Muscle of back (tissue), 11 donors: ENCODE measurements around the gene CERS5. TPM values are rescaled to one million over a fixed set of nuclear protein-coding genes. Genes with fewer than 3 reads are reported as not detected.
"Not testable (repeated sequence)": the region's sequence is repeated elsewhere in the genome, so short reads cannot be mapped to it uniquely, and the experiment has no call there.

Experiments
- DNase-seq, 3 donors: peaks; one replicate each; pipeline versions ENCODE4 v3.0.0 to v3.0.0-alpha.2; 2013
- polyA plus RNA-seq, 10 donors: library from polyadenylated mRNA; unstranded; fragments of 120-200 nt; gene quantifications; one replicate each; pipeline ENCODE4 v1.2.1, GENCODE V29; 2013; ENCODE audit not compliant: insufficient read length in 10 of 10

CERS5 gene
- polyA plus RNA-seq, 10 donors = 31.7 to 62.3 (median 43.8) TPM

- DNase-seq = peak; percentile 28 to 66 (median 38)
Measured at GRCh38 chr12:50104417-50105366, 62.5 kb downstream of the CERS5 start.

GRCh38 chr12:50103767-50104321 lies 63.3 kb downstream of the CERS5 start, which contains the start of gene GPD1:
Gene GPD1, plus strand, starts transcription at chr12:50104008. Its CDS starts 43 bp downstream, at chr12:50104051.
- peak; percentile 41 to 54 (median 43) for DNase-seq

DNA sequence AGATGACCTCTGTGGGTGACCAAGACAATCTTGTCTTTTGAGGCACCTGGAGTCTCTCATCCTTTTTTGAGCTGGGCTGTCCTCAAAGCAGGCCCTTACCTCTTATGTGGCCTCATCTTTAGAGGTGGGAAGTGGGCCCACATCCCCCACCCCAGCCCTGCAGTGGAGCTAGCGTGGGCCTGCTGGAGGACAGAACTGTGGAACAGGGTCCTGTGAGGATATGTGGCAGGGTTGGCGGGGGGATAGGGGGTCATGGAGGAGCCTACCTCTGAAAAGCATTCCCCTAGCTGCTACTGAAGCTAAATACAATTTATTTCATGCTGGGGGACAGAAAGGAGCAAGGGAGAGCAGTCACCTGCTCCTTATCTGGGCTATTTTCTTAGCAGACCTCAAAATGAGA lies 63.8 kb downstream of the CERS5 start:
- DNase-seq = no peak

DNA sequence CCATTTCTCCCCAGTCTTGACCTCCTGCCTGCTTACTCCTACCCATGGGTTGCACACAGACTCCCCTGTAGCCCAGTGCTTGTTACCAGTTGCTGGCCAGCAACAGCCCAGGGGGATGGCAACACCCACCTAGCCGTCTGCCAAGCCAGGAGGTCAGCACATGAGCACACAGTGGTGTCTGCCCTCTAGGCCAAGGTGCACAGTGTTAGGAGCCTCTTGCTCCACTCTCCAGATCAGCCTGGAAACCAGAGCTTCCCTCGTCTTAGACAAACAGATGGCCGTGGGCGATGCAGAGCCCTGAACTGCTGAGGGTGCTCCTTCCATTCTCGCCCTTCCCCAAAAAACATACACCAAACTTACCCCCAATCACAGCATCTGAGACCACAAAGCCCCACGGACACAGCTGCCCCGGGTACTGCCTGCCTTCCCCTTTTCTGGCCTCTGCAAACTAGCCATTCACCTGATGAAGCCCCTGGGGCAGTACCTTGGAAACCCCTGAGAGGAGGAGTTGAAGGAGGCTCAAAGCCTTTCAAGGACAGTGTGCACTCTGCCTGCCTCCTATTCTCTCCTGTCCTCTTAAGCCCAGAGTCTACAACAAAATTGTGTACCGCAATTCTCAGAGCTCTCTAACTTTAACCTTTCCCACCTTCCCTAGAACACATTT lies 64.4 kb downstream of the CERS5 start:
- DNase-seq = no peak

DNA sequence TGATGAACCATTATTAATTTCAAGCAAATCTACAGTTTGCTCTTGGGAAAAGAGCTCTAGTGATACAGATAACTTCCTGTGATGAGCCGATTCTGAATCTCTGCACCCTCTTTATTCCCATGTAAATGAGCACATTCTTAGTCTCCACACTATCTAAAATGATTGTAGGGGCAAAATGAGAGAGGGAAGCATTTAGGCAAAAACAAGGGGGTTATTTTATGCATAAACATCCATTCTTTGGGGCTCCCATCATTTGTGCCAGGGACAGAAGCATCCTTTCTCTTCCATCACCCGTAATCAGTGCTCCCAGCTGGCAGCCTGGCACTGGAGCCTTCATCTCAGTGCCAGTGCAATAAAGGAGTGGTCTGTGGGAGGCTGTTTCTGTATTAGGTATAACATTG lies 65.0 kb downstream of the CERS5 start:
- DNase-seq = no peak

DNA sequence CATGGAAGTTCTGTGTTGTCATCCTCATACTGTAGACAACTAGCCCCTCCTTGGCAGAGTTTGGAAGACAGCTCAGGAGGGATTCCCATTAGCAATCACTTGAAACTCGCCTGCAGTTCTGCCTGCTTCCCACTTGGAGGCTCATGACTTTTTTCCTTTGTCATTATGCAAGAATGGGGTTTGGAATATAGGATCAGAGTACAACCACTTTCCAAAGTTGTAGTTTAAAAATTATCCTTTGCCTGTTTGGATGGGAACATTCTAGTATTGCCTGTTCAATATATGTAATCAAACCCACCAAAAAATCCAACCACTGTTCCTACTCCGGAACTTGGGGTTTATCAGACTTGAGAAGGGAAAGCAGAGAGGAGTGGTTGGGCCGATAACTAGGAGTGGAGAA lies 65.5 kb downstream of the CERS5 start:
- peak in 2 of 3 donors; percentile 26 to 57 for DNase-seq

DNA sequence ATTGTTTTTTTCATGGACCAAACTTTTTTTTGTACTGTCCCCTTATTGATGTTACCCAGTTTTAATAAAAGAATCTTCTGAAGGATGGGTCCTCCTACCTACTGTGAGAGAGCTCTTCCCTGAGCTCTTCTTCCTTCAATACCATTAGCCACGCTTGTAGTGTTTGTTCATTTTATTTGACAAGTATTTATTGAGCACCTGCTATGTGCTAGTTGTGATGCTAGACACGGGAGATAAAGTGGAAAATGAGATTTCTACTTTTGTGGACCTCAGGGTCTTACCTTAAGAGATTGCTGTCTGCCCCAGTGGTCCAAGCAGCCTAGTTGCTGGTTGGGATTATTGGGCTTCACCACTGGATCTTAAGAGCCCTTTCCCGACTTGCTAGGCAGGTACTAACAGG lies 66.6 kb downstream of the CERS5 start:
- no peak for DNase-seq

DNA sequence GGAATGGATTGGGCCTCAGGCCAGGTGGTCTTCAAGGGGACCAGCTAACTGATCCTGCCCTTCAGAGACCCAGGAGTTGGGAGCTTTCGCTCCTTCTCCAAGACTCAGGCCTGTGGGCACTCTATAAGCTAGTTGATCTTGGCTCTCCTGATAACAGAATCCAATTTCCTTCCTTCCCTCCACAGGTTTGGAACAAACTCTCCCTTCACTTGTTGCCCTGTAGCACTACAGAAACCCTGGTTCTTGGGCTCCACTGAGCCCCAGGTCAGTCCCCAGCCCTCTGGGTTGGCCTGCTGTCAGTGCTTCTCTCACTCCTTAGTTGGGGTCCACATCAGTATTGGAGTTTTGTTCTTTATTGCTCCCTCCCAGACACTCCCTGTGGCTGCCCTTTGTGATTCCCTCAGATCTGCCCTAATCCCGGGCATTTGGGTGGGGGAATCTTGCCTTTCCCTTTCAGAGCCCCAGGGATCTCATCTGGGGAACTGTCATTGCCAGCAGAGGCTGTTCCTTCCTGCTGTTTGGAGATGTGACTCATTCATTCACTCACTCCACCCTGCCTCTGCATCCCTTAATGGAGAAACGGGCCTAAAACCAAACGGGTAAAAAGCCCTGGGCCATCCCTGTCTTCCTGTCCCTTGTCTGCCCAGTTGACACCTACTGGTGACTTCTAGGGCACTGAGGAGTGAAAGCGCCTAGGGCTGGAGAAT lies 67.7 kb downstream of the CERS5 start:
- DNase-seq = no peak

DNA sequence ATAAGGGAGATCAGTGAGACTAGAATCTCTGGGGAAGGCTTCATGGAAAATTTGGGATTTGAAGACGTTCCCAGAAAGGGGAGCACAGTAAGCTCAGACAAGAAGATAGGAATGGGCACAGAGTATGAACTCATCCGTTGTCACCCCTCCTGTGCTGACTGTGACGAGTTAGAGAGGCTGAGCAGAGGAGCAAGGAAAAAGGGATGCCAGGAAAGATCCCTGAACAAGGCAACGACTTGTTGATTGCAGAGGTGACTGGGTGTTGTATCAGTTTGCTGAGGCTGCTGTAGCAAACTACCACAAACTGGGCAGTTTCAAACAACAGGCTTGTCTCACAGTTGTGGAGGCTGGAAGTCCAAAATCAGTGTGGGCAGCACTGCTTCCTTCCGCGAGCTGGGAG lies 69.2 kb downstream of the CERS5 start:
- DNase-seq = no peak

DNA sequence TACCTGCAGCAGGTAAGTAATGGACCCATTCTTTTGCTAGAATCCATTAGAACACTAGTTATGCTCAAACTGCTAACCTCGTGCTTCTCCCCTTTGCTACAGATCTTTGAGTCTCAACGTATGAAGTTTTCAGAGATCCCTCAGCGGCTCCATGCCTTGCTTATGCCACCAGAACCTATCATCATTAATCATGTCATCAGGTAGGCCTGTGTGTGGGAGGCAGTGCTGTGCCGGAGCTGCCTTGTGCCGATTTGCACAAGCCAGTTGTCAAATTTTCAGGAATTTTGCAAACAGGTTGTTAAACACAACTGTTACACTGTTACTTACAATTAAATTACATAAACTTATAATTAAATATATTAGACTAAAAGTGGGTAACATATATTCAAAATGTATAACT lies 76.8 kb downstream of the CERS5 start:
- no peak for DNase-seq

DNA sequence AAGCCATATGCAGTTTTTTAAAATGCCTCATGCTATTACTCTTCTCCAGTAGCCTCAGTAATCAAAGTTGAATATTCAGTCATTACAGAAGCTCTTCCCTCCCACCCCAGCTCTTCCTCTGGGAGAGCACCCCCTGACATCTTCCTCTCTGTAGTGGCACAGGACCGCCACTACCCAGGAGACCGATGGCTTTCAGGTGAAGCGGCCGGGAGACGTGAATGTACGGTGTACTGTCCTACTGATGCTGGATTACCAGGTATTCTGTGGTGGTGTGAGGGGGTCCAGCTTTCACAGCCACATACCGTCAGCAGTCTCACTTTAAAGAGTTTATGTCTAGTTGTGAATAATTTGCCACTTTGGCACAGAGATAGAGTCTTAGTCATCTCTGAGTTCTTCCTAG lies 77.4 kb downstream of the CERS5 start:
- DNase-seq = no peak

- DNase-seq = peak in 2 of 3 donors; percentile 33 to 57
Measured at GRCh38 chr12:50088577-50089335, 78.4 kb downstream of the CERS5 start.

GRCh38 chr12:50087995-50088394 lies 79.2 kb downstream of the CERS5 start:
- no peak for DNase-seq

DNA sequence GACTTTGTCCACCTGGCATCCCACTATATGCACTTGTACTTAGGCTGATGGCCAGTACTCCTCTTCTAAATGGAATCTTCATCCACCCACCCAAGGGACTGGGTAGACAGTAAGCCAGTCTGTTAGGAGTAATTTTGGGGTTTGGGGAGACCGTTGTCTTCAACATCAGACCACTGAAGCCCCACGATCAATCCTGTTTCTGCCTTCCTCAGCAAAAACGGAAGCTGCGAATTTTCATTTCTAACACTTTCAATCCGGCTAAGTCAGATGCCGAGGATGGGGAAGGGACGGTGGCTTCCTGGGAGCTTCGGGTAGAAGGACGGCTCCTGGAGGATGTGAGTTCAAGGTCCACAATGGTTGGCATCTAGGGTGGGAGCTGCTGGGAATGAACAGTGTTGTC lies 80.0 kb downstream of the CERS5 start:
- no peak for DNase-seq

GRCh38 chr12:50086148-50086547 lies 81.0 kb downstream of the CERS5 start:
- no peak for DNase-seq

GRCh38 chr12:50085615-50086072 lies 81.5 kb downstream of the CERS5 start:
- peak in 1 of 3 donors; percentile 66 for DNase-seq

DNA sequence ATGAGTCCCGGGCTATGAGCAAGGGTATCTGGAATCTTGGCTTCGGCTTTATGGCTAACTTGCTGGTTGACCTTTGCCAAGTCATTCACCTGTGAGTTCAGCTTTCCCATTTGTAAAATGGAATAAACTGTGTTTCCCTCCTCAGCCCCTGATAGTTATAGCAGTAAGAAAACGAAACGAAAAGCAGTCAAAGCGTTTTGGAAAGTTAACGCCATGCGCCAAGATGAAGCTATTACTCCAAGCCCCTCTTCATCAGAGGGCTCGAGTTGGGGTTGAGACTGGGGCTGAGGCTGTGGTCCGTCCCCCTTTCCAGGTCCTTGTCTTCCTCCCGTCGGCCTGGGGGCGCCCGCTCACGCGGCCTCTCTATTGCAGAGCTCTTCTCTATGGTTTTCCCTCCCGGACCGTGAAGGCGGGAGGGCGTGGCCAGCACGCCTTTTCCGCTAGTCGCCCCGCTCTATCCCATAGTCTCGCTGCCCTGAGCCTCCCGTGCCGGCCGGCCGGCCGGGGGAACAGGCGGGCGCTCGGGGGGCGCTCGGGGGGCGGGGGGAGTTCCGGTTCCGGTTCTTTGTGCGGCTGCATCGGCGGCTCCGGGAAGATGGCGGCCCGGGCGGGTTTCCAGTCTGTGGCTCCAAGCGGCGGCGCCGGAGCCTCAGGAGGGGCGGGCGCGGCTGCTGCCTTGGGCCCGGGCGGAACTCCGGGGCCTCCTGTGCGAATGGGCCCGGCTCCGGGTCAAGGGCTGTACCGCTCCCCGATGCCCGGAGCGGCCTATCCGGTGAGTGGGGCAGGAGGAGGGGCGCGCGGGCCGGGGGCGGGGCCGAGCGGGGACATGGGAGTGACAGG lies 82.2 kb downstream of the CERS5 start, which contains the start of gene SMARCD1:
Gene SMARCD1 (plus strand): TSS at position 568 of the 840 bp plus-strand sequence. CDS start 28 bp downstream, at position 596.
- DNase-seq = peak; percentile 92 to 96 (median 95)

DNA sequence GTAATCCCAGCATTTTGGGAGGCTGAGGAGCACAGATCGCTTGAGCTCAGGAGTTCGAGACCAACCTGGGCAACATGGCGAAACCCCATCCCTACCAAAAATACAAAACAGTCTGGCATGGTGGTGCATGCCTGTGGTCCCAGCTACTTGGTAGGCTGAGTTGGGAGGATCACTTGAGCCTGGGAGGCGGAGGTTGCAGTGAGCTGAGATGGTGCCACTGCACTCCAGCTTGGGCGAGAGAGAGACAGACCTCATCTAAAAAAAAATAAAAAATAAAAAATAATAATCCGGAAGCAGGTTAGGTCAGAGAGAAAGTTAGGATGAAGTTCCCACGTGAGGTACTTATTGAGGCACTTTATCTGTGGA lies 82.8 kb downstream of the CERS5 start:
- DNase-seq = not testable (repeated sequence)

DNA sequence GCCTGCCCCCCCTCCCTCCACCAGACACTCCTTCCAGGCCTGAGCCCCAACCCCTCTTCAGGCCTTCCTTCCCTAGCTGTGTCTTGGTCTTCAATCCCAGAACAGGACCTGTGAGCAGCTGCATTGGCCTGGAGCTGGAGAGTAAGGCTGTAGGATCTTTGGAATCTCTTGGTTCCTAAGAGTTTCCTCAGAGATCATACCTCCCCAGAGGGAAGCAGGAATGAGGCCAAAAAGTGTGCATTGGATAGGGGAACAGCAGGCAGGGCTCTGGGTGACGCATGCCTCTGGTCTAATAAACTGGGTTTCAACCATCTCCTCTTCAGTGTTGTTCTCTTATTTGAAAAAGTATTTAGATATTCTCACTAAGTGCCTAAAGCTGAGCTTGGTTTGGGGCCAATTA lies 83.9 kb downstream of the CERS5 start:
- DNase-seq = no peak

DNA sequence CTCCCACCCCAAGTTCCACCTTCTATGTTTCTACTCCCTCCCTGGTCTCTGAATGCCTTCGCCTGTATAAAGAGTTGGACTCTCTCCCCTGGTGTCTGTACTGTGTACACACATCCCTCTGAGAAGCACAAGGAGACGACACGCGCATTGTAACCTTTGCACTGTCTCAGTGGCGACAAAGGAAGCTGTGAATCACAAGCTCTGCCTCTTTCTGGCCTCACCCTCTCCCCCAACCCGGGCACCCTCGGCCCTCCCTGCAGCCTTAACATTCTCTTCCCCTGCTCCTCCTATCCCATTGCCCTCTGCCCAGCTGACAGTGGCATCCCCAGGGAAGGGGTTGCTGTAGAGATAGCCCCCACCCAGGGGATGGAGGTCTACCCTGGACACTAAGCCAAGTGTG lies 84.5 kb downstream of the CERS5 start:
- no peak for DNase-seq
